ENCODE measurements around the gene ZNF235.

- TF ChIP-seq ARNTL (CRISPR knock-in tag; IDR thresholded peaks at IDR 0.05; ENCODE audit: borderline replicate concordance, low read depth) (no peak), GLIS3 (CRISPR knock-in tag; IDR thresholded peaks at IDR 0.05) (no peak), ZC3H10 (CRISPR knock-in tag; IDR thresholded peaks at IDR 0.05) (no peak), ZNF8 (CRISPR knock-in tag; IDR thresholded peaks at IDR 0.05) (no peak), ISL1 (CRISPR knock-in tag; IDR thresholded peaks at IDR 0.05) (no peak), PATZ1 (CRISPR knock-in tag; IDR thresholded peaks at IDR 0.05; ENCODE audit: borderline replicate concordance) (no peak), ESRRG (CRISPR knock-in tag; IDR thresholded peaks at IDR 0.05) (no peak), TOX (CRISPR knock-in tag; IDR thresholded peaks at IDR 0.05; ENCODE audit: borderline replicate concordance) (no peak), CSRNP3 (CRISPR knock-in tag; IDR thresholded peaks at IDR 0.05) (no peak), ZNF565 (CRISPR knock-in tag; conservative IDR thresholded peaks at IDR 0.05; ENCODE audit: low read depth) (no peak), ZNF70 (CRISPR knock-in tag; IDR thresholded peaks at IDR 0.05) (no peak), TSHZ2 (CRISPR knock-in tag; IDR thresholded peaks at IDR 0.05) (no peak)
These were observed 49.0 kb downstream of the ZNF235 start for GRCh38 chr19:44255705-44256411.

All from SK-N-SH treated with all-trans-retinoic acid at 6 μM for 48 hours (cell line).